HG03521 (cell line): ENCODE results near the gene AOC2.
"Not testable (repeated sequence)": the region's sequence is repeated elsewhere in the genome, so short reads cannot be mapped to it uniquely, and the experiment has no call there.

ENCODE experiments used
- ATAC-seq: cut with Tn5 transposase; IDR thresholded peaks from one replicate; pipeline ENCODE4 v1.9.1; 2021; ENCODE audit warnings: mild to moderate bottlenecking, moderate library complexity; ENCODE audit not compliant: unreplicated experiment

AOC2 gene

GRCh38 chr17:42832213-42832933 lies 12.0 kb upstream of the AOC2 start:
- peak; percentile 4 for ATAC-seq

- ATAC-seq, result peak; percentile 78
Measured at GRCh38 chr17:42832934-42833766, 11.2 kb upstream of the AOC2 start, which contains the start of gene PSME3. Gene PSME3, plus strand, starts transcription at chr17:42833397. Its CDS starts 235 bp downstream, at chr17:42833632.

- peak; percentile 19 for ATAC-seq
Measured at GRCh38 chr17:42833767-42834422, 10.5 kb upstream of the AOC2 start.

- ATAC-seq, result no peak
Measured at GRCh38 chr17:42835732-42836131, 8.6 kb upstream of the AOC2 start.

GRCh38 chr17:42841975-42842685 lies 2.2 kb upstream of the AOC2 start:
- no peak for ATAC-seq

- no peak for ATAC-seq
Measured at GRCh38 chr17:42843358-42843934, 934 bp upstream of the AOC2 start.

GRCh38 chr17:42844761-42845555 lies 578 bp downstream of the AOC2 start:
- no peak for ATAC-seq

GRCh38 chr17:42845556-42845917 lies 1.2 kb downstream of the AOC2 start:
- no peak for ATAC-seq

GRCh38 chr17:42845918-42846593 lies 1.7 kb downstream of the AOC2 start:
- no peak for ATAC-seq

- ATAC-seq, result no peak
Measured at GRCh38 chr17:42846594-42847280, 2.4 kb downstream of the AOC2 start.

- no peak for ATAC-seq
Measured at GRCh38 chr17:42848093-42848492, 3.7 kb downstream of the AOC2 start.

GRCh38 chr17:42849031-42849430 lies 4.7 kb downstream of the AOC2 start:
- no peak for ATAC-seq

GRCh38 chr17:42849451-42850181 lies 5.2 kb downstream of the AOC2 start:
- no peak for ATAC-seq

- ATAC-seq, result no peak
Measured at GRCh38 chr17:42850954-42851353, 6.6 kb downstream of the AOC2 start, which contains the start of gene AOC3. Gene AOC3, plus strand, starts transcription at chr17:42851199. Its CDS starts 145 bp downstream, at chr17:42851344.

- ATAC-seq, result not testable (repeated sequence)
Measured at GRCh38 chr17:42851371-42852240, 7.2 kb downstream of the AOC2 start.

- no peak for ATAC-seq
Measured at GRCh38 chr17:42852351-42852750, 8.0 kb downstream of the AOC2 start.

GRCh38 chr17:42853004-42853403 lies 8.6 kb downstream of the AOC2 start:
- ATAC-seq, result no peak
